Activated CD4-positive, alpha-beta T cell treated with anti-CD3 and anti-CD28 coated beads for 36 hours (primary cell): ENCODE data around the gene C19orf33. TPM values are rescaled to one million over a fixed set of nuclear protein-coding genes. Genes with fewer than 3 reads are reported as not detected.
"Not testable (repeated sequence)": the region's sequence is repeated elsewhere in the genome, so short reads cannot be mapped to it uniquely, and the experiment has no call there.

ENCODE experiments used
- ATAC-seq: fragments of 200-7000 bp; cut with Tn5 transposase; one replicate; pipeline ENCODE4 v1.10.0; 2021; ENCODE audit warnings: mild to moderate bottlenecking, moderate library complexity
- CTCF ChIA-PET: fragments of 350-600 bp; sonication (Branson Sonifier 250); formaldehyde crosslinking; loops from one replicate; lab custom pipeline; 2021; ENCODE audit warnings: antibody characterized with exemption; lab: Charles Lee
- POLR2A ChIA-PET: fragments of 350-600 bp; sonication (Branson Sonifier 250); formaldehyde crosslinking; loops from one replicate; lab custom pipeline; 2021; ENCODE audit warnings: antibody characterized with exemption, inconsistent platforms; lab: Charles Lee
- DNase-seq: peaks from one replicate; pipeline ENCODE4 v3.0.0-alpha.2; 2020
- H3K27ac Mint-ChIP-seq: one replicate; pipeline ENCODE4 v1.8.0; 2021; ENCODE audit warnings: mixed read lengths
- H3K27me3 Mint-ChIP-seq: one replicate; pipeline ENCODE4 v1.8.0; 2021; ENCODE audit warnings: mixed read lengths
- H3K36me3 Mint-ChIP-seq: one replicate; pipeline ENCODE4 v1.8.0; 2021; ENCODE audit warnings: low read depth, mixed read lengths
- H3K4me1 Mint-ChIP-seq: one replicate; pipeline ENCODE4 v1.8.0; 2021; ENCODE audit warnings: mixed read lengths
- H3K4me3 Mint-ChIP-seq: one replicate; pipeline ENCODE4 v1.8.0; 2021; ENCODE audit warnings: mild to moderate bottlenecking, moderate library complexity, mixed read lengths
- H3K9me3 Mint-ChIP-seq: one replicate; pipeline ENCODE4 v1.8.0; 2021; ENCODE audit warnings: low read depth, mixed read lengths
- intact Hi-C, 2 experiments: fragments of 100-400 bp; cut with DNase I in 1 of 2; cut with micrococcal nuclease in 1 of 2; formaldehyde crosslinking; loops; one replicate each; pipeline versions ENCODE4 v1.14.2 to v1.15.1; 2022 to 2024; cut with DNase I, micrococcal nuclease
- total RNA-seq, 2 experiments: library from RNA; stranded (reverse); gene quantifications; one replicate each; pipeline ENCODE4 v1.2.3, GENCODE V29; 2021

Gene C19orf33
- total RNA-seq, 2 experiments from 2014 or later: not detected

DNA sequence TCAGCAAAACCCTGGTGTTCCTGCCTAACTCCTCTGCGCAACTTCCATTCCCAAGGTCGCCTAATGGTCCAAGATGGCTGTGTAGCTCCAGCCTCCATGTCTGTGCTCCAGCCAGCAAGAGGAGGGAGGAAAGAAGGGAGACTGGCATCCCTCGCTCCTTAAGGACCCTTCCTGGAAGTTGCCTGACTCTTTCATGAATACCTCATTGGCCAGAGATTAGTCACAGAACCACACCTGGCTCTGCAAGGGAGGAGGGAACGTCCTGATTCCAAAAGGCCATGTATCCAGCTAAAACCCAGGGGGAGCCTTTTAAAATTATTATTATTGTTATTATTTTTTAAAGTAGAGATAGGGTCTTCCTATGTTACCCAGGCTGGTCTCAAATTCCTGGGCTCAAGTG, 20.4 kb downstream of the C19orf33 start:
- ATAC-seq (no peak), DNase-seq (no peak)
- Mint-ChIP-seq H3K4me3 (no peak overlapping the region), H3K27me3 (no peaks in the 10 kb centered on the region), H3K27ac (no peak overlapping the region), H3K4me1 (peaks cover 21% of the 10 kb centered on the region), H3K9me3 (no peaks in the 10 kb centered on the region), H3K36me3 (peaks cover 25% of the 10 kb centered on the region)
- intact Hi-C loops: no loop called here
- ChIA-PET POLR2A (no interaction called here), CTCF (interaction anchor here (0.7 kb wide), 1 partner anchor 420 kb away, joined by 3 read pairs; no protein-coding TSS in a partner anchor)

DNA sequence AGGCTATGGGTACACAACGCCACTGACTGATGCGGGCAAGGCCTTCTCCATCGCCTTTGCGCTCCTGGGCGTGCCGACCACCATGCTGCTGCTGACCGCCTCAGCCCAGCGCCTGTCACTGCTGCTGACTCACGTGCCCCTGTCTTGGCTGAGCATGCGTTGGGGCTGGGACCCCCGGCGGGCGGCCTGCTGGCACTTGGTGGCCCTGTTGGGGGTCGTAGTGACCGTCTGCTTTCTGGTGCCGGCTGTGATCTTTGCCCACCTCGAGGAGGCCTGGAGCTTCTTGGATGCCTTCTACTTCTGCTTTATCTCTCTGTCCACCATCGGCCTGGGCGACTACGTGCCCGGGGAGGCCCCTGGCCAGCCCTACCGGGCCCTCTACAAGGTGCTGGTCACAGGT, 22.5 kb downstream of the C19orf33 start:
- DNase-seq (no peak), ATAC-seq (no peak)
- POLR2A ChIA-PET: no interaction called here
- Mint-ChIP-seq H3K4me1 (peaks cover 8% of the 10 kb centered on the region), H3K4me3 (no peak overlapping the region), H3K9me3 (no peaks in the 10 kb centered on the region), H3K36me3 (peaks cover 27% of the 10 kb centered on the region), H3K27ac (no peak overlapping the region), H3K27me3 (no peaks in the 10 kb centered on the region)
- intact Hi-C loops: no loop called here
- CTCF ChIA-PET: no interaction called here

DNA sequence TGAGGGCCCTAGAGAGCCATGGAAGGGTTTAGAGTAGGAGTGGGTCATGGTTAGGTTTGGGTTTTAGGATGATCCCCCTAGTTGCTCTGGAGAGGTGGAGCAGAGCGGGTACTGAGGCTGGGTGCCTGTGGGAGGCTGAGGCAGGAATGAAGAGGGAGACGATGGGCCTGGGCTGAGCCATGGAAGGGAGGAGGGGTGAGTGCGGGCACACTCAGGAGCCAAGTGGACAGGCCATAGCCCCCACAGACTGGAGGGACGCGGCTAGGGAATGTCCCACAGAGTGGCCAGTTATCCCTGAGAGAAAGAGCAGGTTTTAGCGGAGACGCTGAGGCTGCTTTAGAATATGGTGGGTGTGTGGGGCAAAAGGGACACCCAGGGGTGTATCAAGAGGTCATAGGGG, 25.6 kb downstream of the C19orf33 start:
- no peaks in the 10 kb centered on the region for H3K27me3 Mint-ChIP-seq
- no peak overlapping the region for H3K4me3 Mint-ChIP-seq
- no peaks in the 10 kb centered on the region for H3K4me1 Mint-ChIP-seq
- H3K36me3 Mint-ChIP-seq: peaks cover 25% of the 10 kb centered on the region
- DNase-seq (no peak), ATAC-seq (no peak)
- intact Hi-C loops: no loop called here
- POLR2A ChIA-PET: no interaction called here
- CTCF ChIA-PET: no interaction called here
- H3K27ac Mint-ChIP-seq: no peak overlapping the region
- no peaks in the 10 kb centered on the region for H3K9me3 Mint-ChIP-seq

DNA sequence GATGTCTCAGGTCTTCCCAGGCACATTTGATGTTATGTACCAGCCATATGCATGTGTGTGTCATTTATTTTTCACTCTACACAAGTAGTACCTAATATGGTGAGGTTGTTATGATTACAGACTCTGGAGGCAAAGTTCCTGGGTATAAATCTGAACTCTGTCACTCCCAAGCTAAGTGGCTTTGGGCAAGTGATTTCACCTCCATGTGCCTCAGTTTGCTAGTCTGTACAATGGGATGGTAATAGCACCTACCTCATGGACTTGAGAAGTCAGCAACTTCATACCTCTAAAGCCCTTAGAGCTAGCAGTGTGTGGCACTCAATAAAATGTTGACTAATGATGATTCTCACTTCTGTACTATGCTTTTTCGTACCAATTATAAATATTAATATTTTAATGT, 27.7 kb downstream of the C19orf33 start:
- ChIA-PET CTCF (interaction anchor here (0.8 to 2.4 kb wide), 2 partner anchors 11 to 98 kb away, joined by 3 to 12 read pairs; no protein-coding TSS in a partner anchor), POLR2A (no interaction called here)
- Mint-ChIP-seq H3K4me1 (no peaks in the 10 kb centered on the region), H3K27me3 (no peaks in the 10 kb centered on the region), H3K36me3 (peaks cover 13% of the 10 kb centered on the region), H3K27ac (no peak overlapping the region), H3K9me3 (no peaks in the 10 kb centered on the region), H3K4me3 (no peak overlapping the region)
- intact Hi-C loops: no loop called here
- no peak for ATAC-seq
- DNase-seq: no peak

DNA sequence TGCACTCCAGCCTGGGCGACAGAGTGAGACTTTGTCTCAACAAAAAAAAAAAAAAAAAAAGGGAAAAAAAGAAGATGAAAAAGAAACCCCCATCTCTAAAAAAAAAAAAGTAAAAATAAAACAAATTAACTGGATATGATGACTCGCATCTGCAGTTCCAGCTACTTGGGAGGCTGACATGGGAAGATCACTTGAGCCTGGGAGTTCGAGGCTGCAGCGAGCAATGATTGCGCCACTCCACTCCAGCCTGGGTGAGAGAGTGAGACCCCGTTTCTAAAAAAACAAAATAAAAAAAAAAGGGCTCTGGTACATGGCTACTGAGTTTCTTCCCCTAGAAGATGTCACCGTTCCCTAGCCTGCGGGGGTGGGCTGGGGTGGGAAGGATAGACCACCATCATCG, 29.2 kb downstream of the C19orf33 start:
- peaks cover 6% of the 10 kb centered on the region for H3K4me1 Mint-ChIP-seq
- peaks cover 3% of the 10 kb centered on the region for H3K36me3 Mint-ChIP-seq
- DNase-seq (no peak), ATAC-seq (no peak)
- H3K4me3 Mint-ChIP-seq: no peak overlapping the region
- ChIA-PET CTCF (interaction anchor here (0.6 to 3.3 kb wide), 4 partner anchors 18 to 554 kb away, joined by 3 to 13 read pairs (median 8); no protein-coding TSS in a partner anchor), POLR2A (no interaction called here)
- no peaks in the 10 kb centered on the region for H3K27me3 Mint-ChIP-seq
- H3K27ac Mint-ChIP-seq: no peak overlapping the region
- intact Hi-C loops: no loop called here
- no peaks in the 10 kb centered on the region for H3K9me3 Mint-ChIP-seq

DNA sequence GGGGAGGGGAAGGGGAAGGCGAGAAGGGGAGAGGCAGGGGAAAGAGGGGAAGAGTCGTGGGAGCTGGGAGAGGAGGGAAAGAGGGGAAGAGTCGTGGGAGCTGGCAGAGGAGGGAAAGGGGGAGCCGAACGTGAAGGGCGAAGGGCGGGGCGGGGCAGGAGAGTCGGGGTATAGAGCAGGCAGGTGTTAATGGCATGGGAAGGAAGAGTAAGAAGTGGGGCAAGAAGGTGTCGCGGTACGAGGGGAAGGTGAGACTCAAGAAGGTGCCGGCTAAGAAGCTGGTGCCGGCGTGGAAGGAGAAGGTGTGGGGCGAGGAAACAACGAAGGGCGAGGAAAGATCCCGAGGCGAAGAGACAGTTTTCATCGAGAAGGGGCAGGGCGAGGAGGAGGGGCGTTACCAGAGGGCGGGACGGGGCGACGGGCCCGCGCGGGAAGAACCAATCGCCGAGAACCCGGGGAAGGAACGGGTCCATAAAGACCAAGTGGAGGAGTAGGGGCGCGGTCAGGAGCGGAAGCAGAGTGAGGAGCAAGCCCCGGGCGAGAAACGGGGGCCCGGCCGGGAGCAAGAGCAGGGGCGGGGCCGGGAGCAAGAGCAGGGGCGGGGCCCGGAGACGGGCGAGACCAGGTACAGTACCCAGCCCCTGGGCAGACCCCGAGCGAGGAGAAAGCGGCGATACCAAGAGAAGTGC, 32.0 kb downstream of the C19orf33 start:
- CTCF ChIA-PET: interaction anchor here (0.6 to 1.8 kb wide), 15 partner anchors 12 to 430 kb away, joined by 3 to 11 read pairs (median 3); partner anchors contain the start of genes FAM98C, PSMD8, SIPA1L3 and WDR87
- H3K9me3 Mint-ChIP-seq: no peaks in the 10 kb centered on the region
- H3K36me3 Mint-ChIP-seq: no peaks in the 10 kb centered on the region
- POLR2A ChIA-PET: interaction anchor here (0.7 to 1.5 kb wide), 2 partner anchors 38 to 429 kb away, joined by 3 to 14 read pairs; partner anchors contain the start of genes PSMD8 and SIPA1L3
- peak overlapping the region; percentile 98 for H3K27ac Mint-ChIP-seq
- H3K4me3 Mint-ChIP-seq: peak overlapping the region; percentile 82
- intact Hi-C loops: loop anchor here (1.0 to 5.0 kb wide), 25 partner anchors 20 to 679 kb away; partner anchors contain the start of genes GGN (in 2 of the 2), MRPS12 (in 2 of the 2), PSMD8 (in 2 of the 2) and SARS2 (in 2 of the 2)
- DNase-seq: peak; percentile 98
- H3K27me3 Mint-ChIP-seq: no peaks in the 10 kb centered on the region
- H3K4me1 Mint-ChIP-seq: peaks cover 12% of the 10 kb centered on the region
- ATAC-seq: peak; percentile 75

DNA sequence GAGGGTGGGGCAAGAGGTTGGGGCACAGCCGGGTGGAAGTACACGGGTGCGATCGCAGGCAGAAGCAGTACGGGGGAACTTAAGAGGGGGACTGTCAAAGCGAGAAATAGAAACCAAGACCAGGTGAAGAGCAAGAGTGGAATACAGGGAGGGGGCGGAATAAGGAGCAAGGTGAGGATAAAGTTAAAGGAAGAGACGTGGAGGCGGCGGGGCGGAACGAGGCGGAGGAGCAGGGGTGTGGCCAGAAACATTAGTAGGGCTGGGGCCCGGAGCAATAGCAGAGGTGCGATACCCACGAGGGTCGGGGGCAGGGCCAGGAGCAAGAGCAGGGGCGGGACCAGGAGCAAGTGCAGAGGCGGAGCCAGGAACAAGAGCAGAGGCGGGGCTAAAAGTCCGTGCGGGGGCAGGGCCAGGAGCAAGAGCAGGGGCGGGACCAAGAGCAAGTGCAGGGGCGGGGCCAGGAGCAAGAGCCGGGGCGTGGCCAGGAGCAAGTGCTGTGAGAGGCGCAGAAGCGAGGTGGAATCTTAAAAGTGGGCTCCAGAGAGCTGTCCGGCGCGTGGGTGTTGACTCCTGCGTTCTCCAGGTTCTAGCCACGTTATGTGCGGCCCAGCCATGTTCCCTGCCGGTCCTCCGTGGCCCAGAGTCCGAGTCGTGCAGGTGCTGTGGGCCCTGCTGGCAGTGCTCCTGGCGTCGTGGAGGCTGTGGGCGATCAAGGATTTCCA, 32.7 kb downstream of the C19orf33 start:
- Mint-ChIP-seq H3K27me3 (no peaks in the 10 kb centered on the region), H3K27ac (peak overlapping the region; percentile 98), H3K36me3 (no peaks in the 10 kb centered on the region), H3K9me3 (no peaks in the 10 kb centered on the region), H3K4me1 (peaks cover 12% of the 10 kb centered on the region), H3K4me3 (peak overlapping the region; percentile 82)
- ChIA-PET CTCF (interaction anchor here (0.9 to 2.4 kb wide), 6 partner anchors 37 to 430 kb away, joined by 3 to 11 read pairs (median 4); partner anchors contain the start of genes FAM98C, PSMD8, SIPA1L3 and WDR87), POLR2A (interaction anchor here (1.5 kb wide), 1 partner anchor 38 kb away, joined by 14 read pairs; the partner anchor contains the start of gene PSMD8)
- ATAC-seq: peak; percentile 70
- peak; percentile 99 for DNase-seq
- intact Hi-C loops: loop anchor here (1.0 to 5.0 kb wide), 19 partner anchors 20 to 679 kb away; partner anchors contain the start of genes GGN (in 2 of the 2), MRPS12 (in 2 of the 2), PSMD8 (in 2 of the 2) and SARS2 (in 2 of the 2)

DNA sequence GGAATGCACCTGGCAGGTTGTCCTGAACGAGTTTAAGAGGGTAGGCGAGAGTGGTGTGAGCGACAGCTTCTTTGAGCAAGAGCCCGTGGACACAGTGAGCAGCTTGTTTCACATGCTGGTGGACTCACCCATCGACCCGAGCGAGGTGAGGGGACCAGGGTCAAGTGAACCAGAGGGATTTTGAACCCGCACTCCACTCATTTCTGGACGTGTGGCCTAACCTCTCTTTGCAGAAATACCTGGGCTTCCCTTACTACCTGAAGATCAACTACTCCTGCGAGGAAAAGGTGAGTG, 33.3 kb downstream of the C19orf33 start:
- Mint-ChIP-seq H3K27me3 (no peaks in the 10 kb centered on the region), H3K36me3 (no peaks in the 10 kb centered on the region), H3K27ac (peak overlapping the region; percentile 98), H3K4me3 (peak overlapping the region; percentile 82), H3K4me1 (peaks cover 12% of the 10 kb centered on the region), H3K9me3 (no peaks in the 10 kb centered on the region)
- DNase-seq (no peak), ATAC-seq (no peak)
- CTCF ChIA-PET: interaction anchor here (1.0 to 2.4 kb wide), 2 partner anchors 65 to 94 kb away, joined by 3 to 9 read pairs; partner anchors contain the start of gene FAM98C
- intact Hi-C loops: loop anchor here (2.0 to 5.0 kb wide), 5 partner anchors 50 to 680 kb away; partner anchors contain the start of genes GGN (in 1 of the 2), MRPS12 (in 1 of the 2), SARS2 (in 1 of the 2) and SPINT2 (in 1 of the 2)
- POLR2A ChIA-PET: no interaction called here

DNA sequence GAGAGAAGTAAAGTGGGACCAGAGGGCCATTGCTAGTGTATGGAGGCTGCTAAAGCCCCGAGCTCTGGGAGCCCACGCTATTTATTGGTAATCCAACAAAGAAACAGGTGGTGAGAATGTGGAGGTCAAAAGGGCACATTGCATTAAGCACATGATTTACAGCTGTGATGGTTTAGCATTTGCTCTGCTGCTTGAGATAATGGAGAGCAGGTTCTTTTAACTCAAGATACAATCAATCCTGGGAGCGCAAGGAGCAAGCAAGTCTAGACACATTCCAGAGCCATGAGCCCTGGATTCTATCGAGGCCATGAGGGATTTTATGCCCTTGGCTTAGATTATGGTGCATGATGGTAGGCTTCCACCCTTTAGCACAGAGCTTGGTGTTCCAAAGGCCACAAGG, 35.0 kb downstream of the C19orf33 start:
- intact Hi-C loops: loop anchor here (5.0 kb wide), 3 partner anchors 48 to 682 kb away; partner anchors contain the start of genes GGN (in 1 of the 2), SPRED3 (in 1 of the 2), ZFP30 (in 1 of the 2) and ZNF573 (in 1 of the 2)
- CTCF ChIA-PET: interaction anchor here (0.6 to 2.4 kb wide), 5 partner anchors 35 to 350 kb away, joined by 3 to 9 read pairs (median 4); partner anchors contain the start of gene PSMD8
- ATAC-seq: not testable (repeated sequence)

DNA sequence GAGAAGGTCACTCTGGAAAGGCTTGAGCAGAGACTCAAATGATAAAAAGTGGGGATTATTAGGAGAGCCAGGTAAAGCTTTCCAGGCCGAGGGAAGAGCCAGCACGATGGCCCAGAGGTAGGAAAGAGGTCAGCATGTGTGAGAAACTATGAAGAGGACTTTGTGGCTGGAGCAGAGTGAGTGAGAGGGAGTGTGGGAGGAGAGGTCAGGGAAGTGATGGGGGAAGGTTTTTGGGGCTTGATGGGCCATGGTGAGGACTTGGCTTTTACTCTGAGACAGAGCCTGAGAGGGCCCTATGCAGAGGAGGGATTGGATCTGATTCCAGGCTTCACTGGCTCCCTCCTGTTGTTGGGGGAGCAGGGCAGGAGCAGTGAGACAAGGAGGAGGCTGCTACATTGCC, 36.9 kb downstream of the C19orf33 start:
- ChIA-PET POLR2A (interaction anchor here (0.6 kb wide), 1 partner anchor 252 kb away, joined by 6 read pairs; no protein-coding TSS in a partner anchor), CTCF (interaction anchor here (0.8 kb wide), 1 partner anchor 439 kb away, joined by 3 read pairs; no protein-coding TSS in a partner anchor)
- DNase-seq (no peak), ATAC-seq (no peak)
- no peak overlapping the region for H3K4me3 Mint-ChIP-seq
- H3K9me3 Mint-ChIP-seq: no peaks in the 10 kb centered on the region
- H3K4me1 Mint-ChIP-seq: peaks cover 12% of the 10 kb centered on the region
- H3K27ac Mint-ChIP-seq: no peak overlapping the region
- no peaks in the 10 kb centered on the region for H3K36me3 Mint-ChIP-seq
- H3K27me3 Mint-ChIP-seq: no peaks in the 10 kb centered on the region
- intact Hi-C loops: no loop called here

More for the DNA sequence above, 35.0 kb downstream of the C19orf33 start:
- H3K27ac Mint-ChIP-seq, POLR2A ChIA-PET, DNase-seq, H3K9me3 Mint-ChIP-seq, H3K4me3 Mint-ChIP-seq, H3K27me3 Mint-ChIP-seq, H3K36me3 Mint-ChIP-seq: not testable (repeated sequence)
- peaks cover 12% of the 10 kb centered on the region for H3K4me1 Mint-ChIP-seq

DNA sequence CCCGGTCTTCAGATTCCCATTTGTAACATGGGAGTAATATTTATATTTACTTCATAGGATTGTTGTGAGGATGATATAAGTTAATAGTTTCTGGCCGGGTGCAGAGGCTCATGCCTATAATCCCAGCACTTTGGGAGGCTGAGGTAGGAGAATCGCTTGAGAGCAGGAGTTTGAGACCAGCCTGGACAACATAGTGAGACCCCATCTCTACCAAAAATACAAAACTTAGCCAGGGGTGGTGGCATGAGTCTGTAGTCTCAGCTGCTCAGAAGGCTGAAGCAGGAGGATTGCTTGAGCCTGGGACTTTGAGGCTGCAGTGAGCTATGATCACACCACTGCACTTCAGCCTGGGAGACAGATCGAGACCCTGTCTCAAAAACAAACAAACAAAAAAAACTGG, 42.8 kb downstream of the C19orf33 start:
- no peak overlapping the region for H3K27ac Mint-ChIP-seq
- ChIA-PET CTCF (interaction anchor here (0.6 kb wide), 1 partner anchor 616 kb away, joined by 3 read pairs; no protein-coding TSS in a partner anchor), POLR2A (no interaction called here)
- H3K4me3 Mint-ChIP-seq: no peak overlapping the region
- H3K36me3 Mint-ChIP-seq: no peaks in the 10 kb centered on the region
- DNase-seq: no peak
- ATAC-seq: no peak
- no peaks in the 10 kb centered on the region for H3K27me3 Mint-ChIP-seq
- no peaks in the 10 kb centered on the region for H3K9me3 Mint-ChIP-seq
- intact Hi-C loops: no loop called here
- H3K4me1 Mint-ChIP-seq: no peaks in the 10 kb centered on the region
